ENCODE data around the gene LPAR3.

DNA sequence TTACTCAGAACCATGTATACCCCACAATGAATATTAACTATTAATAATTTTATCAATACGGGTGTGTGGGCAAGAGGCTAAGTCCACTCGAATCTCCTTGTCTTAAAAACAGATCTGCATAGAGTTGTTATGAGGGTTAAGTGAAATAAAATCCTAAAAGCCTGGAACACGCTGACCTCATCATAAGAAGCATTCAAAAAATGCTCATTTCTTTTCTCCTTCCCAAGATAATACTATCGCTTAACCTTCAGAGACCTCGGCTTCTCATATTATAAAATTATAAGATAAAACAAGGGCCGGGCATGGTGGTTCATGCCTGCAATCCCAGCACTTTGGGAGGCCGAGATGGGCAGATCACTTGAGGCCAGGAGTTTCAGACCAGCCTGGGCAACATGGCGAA, 35.1 kb downstream of the LPAR3 start:
- TF ChIP-seq POLR2A (IDR thresholded peaks at IDR 0.05; ENCODE audit: low read depth, low read length) = no peak
- TF ChIP-seq TAF1 (IDR thresholded peaks at IDR 0.05; ENCODE audit: low read depth, low read length) = no peak
- TF ChIP-seq POLR2AphosphoS5 (IDR thresholded peaks at IDR 0.05; ENCODE audit: low read depth, low read length) = no peak

Data from GM12891 (cell line).